Measurements from ENCODE around the gene PTK6.

GRCh38 chr20:63537525-63538203 is 488 bp upstream of the PTK6 start:
- TF ChIP-seq CTCF (IDR thresholded peaks at IDR 0.05), result peak; percentile 89 to 98 (median 95)
- peak in 1 of 2 donors; percentile 64 for TF ChIP-seq POLR2A (IDR thresholded peaks at IDR 0.05)

Data from sigmoid colon (tissue), 3 donors.